Measurements from ENCODE around the gene RAI1.

DNA sequence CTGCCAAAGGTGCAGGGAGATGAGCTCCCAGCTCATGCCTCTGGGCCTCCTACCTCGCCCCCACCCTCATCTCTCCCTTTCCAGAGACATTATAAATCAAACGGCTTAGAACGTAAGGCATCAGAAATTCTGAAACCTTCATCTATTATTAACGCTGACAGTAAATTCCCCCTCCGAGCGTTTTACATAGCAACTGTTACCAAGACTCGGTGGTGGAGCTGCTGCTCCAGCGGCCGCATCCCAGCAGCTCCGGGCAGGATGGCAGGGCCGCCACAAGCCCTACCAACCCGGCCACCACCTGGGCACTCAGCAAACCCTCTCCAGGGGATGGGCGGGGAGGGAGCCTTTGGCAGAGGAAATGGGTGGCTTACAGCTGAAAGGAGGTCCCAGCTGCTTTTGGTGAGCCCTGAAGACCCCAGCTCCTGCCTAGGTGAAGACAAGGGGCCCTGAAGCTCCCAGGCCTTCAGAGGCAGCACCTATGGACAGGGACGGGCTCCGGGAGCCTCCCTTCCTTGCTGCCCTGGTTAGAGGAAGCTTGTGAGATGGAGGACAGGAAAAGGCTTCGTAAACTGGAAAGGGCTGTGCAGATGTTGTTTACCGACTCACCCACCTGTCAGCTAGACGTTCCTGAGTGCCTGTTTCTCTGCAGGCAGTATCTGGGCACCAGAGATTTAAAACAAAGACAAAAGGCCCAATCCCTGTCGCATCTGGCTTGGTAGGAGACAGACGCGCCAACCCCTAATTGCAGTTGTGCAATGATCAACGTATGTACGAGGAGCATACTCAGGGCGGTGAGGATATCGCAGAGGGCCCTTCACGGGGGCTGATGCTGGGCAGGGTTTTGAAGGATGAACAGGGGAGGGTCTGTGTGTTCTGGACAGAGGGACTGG is 76.9 kb downstream of the RAI1 start:
- TF ChIP-seq, protein P1, sequence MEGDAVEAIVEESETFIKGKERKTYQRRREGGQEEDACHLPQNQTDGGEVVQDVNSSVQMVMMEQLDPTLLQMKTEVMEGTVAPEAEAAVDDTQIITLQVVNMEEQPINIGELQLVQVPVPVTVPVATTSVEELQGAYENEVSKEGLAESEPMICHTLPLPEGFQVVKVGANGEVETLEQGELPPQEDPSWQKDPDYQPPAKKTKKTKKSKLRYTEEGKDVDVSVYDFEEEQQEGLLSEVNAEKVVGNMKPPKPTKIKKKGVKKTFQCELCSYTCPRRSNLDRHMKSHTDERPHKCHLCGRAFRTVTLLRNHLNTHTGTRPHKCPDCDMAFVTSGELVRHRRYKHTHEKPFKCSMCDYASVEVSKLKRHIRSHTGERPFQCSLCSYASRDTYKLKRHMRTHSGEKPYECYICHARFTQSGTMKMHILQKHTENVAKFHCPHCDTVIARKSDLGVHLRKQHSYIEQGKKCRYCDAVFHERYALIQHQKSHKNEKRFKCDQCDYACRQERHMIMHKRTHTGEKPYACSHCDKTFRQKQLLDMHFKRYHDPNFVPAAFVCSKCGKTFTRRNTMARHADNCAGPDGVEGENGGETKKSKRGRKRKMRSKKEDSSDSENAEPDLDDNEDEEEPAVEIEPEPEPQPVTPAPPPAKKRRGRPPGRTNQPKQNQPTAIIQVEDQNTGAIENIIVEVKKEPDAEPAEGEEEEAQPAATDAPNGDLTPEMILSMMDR (IDR thresholded peaks at IDR 0.05) = no peak
- TF ChIP-seq POLR2A (IDR thresholded peaks at IDR 0.05) (no peak), POLR2AphosphoS5 (IDR thresholded peaks at IDR 0.05; ENCODE audit: insufficient read depth in 1 of 2, low read depth in 1 of 2) (no peak)
